ENCODE data around the gene KLB. TPM values are rescaled to one million over a fixed set of nuclear protein-coding genes. Genes with fewer than 3 reads are reported as not detected.

The KLB gene
- polyA plus RNA-seq, 3 donors from 2014 or later: 0.07 to 0.11 TPM; not detected in 1

DNA sequence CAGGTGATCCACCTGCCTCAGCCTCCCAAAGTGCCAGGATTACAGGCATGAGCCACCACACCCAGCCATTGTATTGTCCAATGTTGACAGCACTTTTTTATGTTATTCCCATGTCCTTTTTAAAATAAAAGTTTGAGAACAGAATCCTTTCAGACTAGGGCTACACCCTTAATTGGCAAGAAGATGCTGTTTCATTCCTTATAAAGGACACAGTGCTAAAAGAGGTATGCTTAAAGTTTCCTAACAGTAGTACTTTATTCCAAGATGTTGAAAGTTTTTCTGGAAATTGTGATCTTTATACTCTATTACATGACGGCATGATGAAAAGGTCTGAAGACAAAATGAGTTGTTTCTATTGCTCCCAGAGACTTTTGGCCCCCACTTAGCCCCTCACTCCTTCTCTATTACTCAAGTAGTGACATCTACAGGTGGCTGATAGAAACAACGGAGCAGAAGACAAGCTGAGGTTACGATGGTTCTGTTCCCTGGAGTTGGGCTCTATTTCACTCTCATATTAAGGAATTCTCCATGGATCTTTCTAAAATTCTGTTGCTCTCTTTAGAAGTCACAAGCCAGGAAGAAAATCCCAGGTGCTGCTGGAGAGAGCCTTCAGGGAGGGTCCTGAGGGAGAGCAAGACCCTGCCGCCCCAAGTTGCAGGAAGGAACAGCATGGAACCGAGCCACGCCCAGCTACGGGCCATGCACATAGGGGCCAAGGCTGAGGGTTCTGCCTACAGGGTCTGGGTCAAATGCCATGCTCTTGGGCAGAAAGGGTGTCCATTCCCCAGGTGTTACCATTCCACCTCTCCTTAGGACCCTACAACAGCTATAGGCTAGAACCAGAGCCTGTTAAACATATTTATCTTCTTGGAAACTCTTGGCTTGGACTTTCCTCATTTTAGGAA, 29.2 kb downstream of the KLB start:
- Mint-ChIP-seq H3K9me3 (no peaks in the 10 kb centered on the region), H3K27me3 (ENCODE audit: low read depth in 3 of 3) (peaks cover 1 to 9% (median 2%) of the 10 kb centered on the region in 3 donors), H3K4me3 (no peak overlapping the region), H3K4me1 (no peaks in the 10 kb centered on the region), H3K36me3 (no peaks in the 10 kb centered on the region), H3K27ac (no peak overlapping the region)
- no peak for DNase-seq

DNA sequence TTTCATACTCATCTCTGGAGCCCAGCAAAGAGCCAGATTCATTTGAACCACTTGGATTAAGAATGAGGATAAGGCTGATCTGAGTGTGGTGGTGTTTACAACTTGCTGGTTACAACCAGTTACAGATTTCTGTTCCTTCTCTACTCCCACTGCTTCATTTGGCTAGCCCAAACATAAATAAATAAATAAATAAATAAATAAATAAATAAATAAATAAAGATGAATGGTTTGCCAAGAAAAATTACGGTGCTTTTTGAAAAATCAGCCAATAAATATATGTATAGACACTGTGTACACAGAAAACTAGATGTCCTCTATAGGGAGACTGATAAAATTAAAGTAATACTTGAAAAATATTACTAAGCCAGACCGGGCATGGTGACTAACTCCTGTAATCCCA, 34.9 kb downstream of the KLB start:
- Mint-ChIP-seq H3K27me3 (ENCODE audit: low read depth in 3 of 3) (peaks cover 0 to 6% (median 5%) of the 10 kb centered on the region in 3 donors), H3K4me1 (no peaks in the 10 kb centered on the region), H3K36me3 (no peaks in the 10 kb centered on the region), H3K4me3 (no peak overlapping the region), H3K27ac (no peak overlapping the region), H3K9me3 (no peaks in the 10 kb centered on the region)
- DNase-seq: no peak

DNA sequence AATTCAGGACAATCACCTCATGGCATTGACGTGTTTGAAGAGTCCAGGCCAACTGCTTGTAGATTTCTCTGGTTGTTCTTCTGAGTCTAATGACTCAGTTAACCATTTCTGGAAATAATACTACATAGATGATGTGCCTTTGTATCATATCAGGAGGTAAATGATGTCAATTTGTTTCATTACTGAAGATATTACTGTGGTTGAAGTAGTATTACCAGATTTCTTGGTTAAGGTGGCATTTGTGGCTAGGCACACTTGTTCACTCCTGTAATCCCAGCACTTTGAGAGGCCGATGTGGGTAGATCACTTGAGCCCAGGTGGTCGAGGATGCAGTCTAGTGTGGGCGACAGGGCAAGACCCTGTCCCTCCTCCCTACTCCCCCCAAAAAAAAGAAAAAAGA, 36.3 kb downstream of the KLB start:
- Mint-ChIP-seq H3K9me3 (no peaks in the 10 kb centered on the region), H3K27ac (no peak overlapping the region)

DNA sequence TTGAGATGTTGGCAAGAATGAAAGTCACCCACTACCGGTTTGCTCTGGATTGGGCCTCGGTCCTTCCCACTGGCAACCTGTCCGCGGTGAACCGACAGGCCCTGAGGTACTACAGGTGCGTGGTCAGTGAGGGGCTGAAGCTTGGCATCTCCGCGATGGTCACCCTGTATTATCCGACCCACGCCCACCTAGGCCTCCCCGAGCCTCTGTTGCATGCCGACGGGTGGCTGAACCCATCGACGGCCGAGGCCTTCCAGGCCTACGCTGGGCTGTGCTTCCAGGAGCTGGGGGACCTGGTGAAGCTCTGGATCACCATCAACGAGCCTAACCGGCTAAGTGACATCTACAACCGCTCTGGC, 39.7 kb downstream of the KLB start:
- H3K9me3 Mint-ChIP-seq: no peaks in the 10 kb centered on the region
- DNase-seq: no peak
- H3K27ac Mint-ChIP-seq: peak overlapping the region in 2 of 6 donors; percentile 55 to 68
- peaks cover 0 to 2% (median 0%) of the 10 kb centered on the region in 3 donors for H3K27me3 Mint-ChIP-seq (ENCODE audit: low read depth in 3 of 3)
- peaks cover 0 to 6% (median 4%) of the 10 kb centered on the region in 3 donors for H3K36me3 Mint-ChIP-seq
- peak overlapping the region in 4 of 5 donors; percentile 76 to 83 (median 81) for H3K4me3 Mint-ChIP-seq
- peaks cover 7 to 12% of the 10 kb centered on the region in 2 donors for H3K4me1 Mint-ChIP-seq

More for the DNA sequence above, 36.3 kb downstream of the KLB start:
- H3K4me3 Mint-ChIP-seq: no peak overlapping the region
- peaks cover 7 to 10% of the 10 kb centered on the region in 2 donors for H3K4me1 Mint-ChIP-seq
- peaks cover 0 to 5% (median 4%) of the 10 kb centered on the region in 3 donors for H3K27me3 Mint-ChIP-seq (ENCODE audit: low read depth in 3 of 3)
- DNase-seq: no peak
- H3K36me3 Mint-ChIP-seq: no peaks in the 10 kb centered on the region

DNA sequence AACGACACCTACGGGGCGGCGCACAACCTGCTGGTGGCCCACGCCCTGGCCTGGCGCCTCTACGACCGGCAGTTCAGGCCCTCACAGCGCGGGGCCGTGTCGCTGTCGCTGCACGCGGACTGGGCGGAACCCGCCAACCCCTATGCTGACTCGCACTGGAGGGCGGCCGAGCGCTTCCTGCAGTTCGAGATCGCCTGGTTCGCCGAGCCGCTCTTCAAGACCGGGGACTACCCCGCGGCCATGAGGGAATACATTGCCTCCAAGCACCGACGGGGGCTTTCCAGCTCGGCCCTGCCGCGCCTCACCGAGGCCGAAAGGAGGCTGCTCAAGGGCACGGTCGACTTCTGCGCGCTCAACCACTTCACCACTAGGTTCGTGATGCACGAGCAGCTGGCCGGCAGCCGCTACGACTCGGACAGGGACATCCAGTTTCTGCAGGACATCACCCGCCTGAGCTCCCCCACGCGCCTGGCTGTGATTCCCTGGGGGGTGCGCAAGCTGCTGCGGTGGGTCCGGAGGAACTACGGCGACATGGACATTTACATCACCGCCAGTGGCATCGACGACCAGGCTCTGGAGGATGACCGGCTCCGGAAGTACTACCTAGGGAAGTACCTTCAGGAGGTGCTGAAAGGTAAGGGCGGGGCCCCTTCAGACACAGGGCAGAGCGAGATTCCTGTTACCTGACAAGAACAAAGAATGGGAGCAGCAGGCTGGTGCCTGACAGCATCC, 40.3 kb downstream of the KLB start:
- Mint-ChIP-seq H3K9me3 (no peaks in the 10 kb centered on the region), H3K36me3 (peaks cover 0 to 8% (median 6%) of the 10 kb centered on the region in 3 donors), H3K4me1 (peaks cover 7 to 13% of the 10 kb centered on the region in 2 donors), H3K4me3 (peak overlapping the region; percentile 74 to 83 (median 80)), H3K27ac (peak overlapping the region in 5 of 6 donors; percentile 29 to 79 (median 67)), H3K27me3 (ENCODE audit: low read depth in 3 of 3) (peaks cover 0 to 2% (median 0%) of the 10 kb centered on the region in 3 donors)
- DNase-seq: peak; percentile 62 to 70 (median 70)

DNA sequence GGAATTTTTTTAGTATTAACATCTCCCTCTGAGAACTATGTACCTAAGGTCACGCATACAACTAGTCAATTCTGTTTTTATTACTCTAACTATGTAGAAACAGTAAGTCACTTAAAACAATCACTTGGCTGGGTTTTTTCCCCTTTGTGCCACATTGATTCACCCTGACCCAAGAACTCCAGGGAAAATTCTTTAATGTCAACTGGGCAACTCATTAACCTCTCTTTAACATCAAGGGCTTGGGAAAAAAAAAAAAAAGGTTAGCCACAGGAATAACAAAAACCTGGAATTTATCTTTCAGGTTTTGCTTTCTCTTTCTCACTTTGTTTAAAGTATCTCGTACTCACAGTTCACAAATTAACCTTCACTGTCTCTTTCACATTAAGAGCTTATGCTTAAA, 43.9 kb downstream of the KLB start:
- H3K36me3 Mint-ChIP-seq: peaks cover 0 to 37% (median 22%) of the 10 kb centered on the region in 3 donors
- no peaks in the 10 kb centered on the region for H3K9me3 Mint-ChIP-seq
- DNase-seq: no peak
- H3K4me3 Mint-ChIP-seq: no peak overlapping the region
- peaks cover 0 to 8% (median 1%) of the 10 kb centered on the region in 3 donors for H3K27me3 Mint-ChIP-seq (ENCODE audit: low read depth in 3 of 3)
- H3K4me1 Mint-ChIP-seq: peaks cover 12 to 40% of the 10 kb centered on the region in 2 donors
- H3K27ac Mint-ChIP-seq: peak overlapping the region; percentile 51 to 68 (median 58)

DNA sequence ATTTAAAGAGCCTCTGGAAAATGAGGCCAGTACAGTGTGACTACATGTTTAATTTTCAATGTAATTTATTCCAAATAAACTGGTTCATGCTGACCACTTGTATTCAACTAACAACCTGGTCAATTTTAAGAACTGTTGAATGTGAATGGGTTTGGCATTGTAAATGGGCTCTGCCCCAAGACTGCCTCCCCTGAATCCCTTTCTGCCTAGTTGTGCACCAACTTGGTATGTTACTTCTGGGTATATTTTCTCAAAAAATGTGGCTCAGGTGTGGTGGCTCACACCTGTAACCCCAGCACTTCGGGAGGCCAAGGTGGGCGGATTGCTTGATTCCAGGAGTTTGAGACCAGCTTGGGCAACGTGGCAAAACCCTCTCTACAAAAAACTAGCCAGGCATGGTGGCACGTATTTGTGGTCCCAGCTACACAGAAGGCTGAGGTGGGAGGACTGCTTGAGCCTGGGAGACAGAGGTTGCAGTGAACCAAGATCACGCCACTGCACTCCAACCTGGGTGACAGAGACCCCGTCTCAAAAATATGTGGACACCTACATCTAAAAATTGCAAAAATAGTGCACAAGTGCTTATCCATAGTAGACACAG, 44.8 kb downstream of the KLB start:
- no peak for DNase-seq
- peaks cover 0 to 41% (median 23%) of the 10 kb centered on the region in 3 donors for H3K36me3 Mint-ChIP-seq
- H3K27ac Mint-ChIP-seq: peak overlapping the region in 3 of 6 donors; percentile 45 to 51 (median 50)
- no peaks in the 10 kb centered on the region for H3K9me3 Mint-ChIP-seq
- peaks cover 14 to 49% of the 10 kb centered on the region in 2 donors for H3K4me1 Mint-ChIP-seq
- H3K4me3 Mint-ChIP-seq: no peak overlapping the region
- H3K27me3 Mint-ChIP-seq (ENCODE audit: low read depth in 3 of 3): peaks cover 0 to 6% (median 1%) of the 10 kb centered on the region in 3 donors

DNA sequence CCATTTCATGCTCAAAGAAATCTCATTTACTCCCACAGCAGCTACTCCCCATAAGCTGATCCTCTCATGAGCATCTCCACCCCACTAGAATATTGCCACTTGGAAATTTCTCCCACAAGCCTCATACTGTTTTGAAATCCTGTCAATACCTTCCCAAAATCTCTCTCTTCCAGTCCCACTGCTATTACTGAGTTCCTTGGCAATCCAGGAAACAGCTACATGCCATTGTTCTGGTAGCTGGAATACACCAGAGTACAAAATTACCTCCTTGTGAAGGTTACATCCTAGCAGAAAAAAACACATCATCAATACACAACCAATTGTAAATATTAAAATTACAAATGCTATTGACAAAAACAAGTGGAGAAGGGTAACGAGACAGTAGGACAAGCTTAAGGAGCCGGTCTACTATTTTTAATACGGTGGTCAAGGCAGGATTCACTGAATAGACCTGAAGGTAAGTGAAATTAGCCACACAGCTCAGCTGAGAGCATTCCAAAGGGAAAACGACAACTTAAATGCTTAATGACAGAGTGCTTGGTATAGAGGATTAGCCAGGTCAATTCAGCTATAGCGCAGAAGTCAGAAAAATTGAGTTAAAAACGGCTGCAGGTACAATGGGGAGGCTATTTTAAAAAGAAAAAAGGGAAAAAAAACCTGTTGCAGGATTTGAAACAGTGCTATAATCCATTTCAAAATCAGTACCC, 45.6 kb downstream of the KLB start:
- Mint-ChIP-seq H3K27me3 (ENCODE audit: low read depth in 3 of 3) (peaks cover 0 to 6% (median 1%) of the 10 kb centered on the region in 3 donors), H3K4me3 (no peak overlapping the region)
- no peak for DNase-seq

DNA sequence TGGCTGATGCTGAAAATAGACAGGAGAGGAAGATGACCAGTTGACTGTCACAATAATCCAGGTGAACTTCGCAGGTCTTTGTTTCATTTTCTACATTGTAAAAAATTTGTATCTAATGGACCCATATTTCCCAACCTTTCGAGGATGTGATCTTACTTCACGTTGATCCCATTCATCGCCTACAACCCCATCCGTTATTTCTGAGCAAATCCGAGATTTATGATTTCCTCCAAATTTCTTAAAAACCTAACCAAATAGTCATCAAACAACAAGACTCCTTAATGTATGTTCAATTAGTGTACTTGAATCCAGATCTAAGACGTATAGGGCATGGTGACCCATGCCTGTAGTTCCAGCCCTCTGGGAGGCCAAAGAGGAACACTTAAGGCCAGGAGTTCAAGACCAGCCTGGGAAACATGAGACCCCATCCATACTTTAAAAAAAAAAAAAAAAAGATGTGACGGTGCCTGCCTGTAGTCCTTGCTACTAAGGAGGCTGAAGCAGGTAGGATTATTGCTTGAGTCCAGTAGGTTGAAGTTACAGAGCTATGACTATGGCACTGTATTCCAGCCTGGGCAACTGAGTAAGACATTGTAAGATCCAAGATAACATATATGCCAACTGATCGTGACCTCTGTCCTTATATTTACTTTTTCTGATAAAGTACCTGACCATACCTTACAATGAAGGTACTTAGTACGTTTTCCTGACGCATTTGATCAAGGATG, 46.3 kb downstream of the KLB start:
- DNase-seq: no peak
- Mint-ChIP-seq H3K27me3 (ENCODE audit: low read depth in 3 of 3) (peaks cover 0 to 6% (median 1%) of the 10 kb centered on the region in 3 donors), H3K4me1 (peaks cover 22 to 54% of the 10 kb centered on the region in 2 donors), H3K27ac (peak overlapping the region in 3 of 6 donors; percentile 25 to 67 (median 58)), H3K9me3 (no peaks in the 10 kb centered on the region), H3K4me3 (no peak overlapping the region), H3K36me3 (peaks cover 4 to 50% (median 29%) of the 10 kb centered on the region in 3 donors)

More for the DNA sequence above, 45.6 kb downstream of the KLB start:
- H3K27ac Mint-ChIP-seq: peak overlapping the region in 5 of 6 donors; percentile 45 to 55 (median 51)
- H3K4me1 Mint-ChIP-seq: peaks cover 17 to 51% of the 10 kb centered on the region in 2 donors
- H3K9me3 Mint-ChIP-seq: no peaks in the 10 kb centered on the region
- peaks cover 4 to 49% (median 29%) of the 10 kb centered on the region in 3 donors for H3K36me3 Mint-ChIP-seq

DNA sequence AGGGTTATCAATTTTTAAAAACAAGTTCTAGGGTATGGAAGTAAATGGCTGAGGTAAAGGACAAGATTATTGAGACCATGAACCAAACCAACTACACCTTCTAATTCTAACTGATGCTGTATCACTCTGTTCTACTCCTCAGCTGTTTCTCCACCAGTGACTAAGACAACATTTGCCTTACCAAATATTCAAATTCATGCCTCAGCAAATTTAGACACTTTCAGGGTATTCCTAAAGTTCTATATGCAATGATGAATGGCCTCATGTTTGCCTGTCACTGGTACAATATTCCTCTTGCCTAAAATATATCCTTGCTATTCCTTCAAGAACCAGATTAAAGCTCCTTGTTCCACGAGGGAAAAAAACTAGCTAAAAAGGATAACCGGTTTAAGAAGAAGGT, 47.0 kb downstream of the KLB start:
- Mint-ChIP-seq H3K4me3 (no peak overlapping the region), H3K36me3 (peaks cover 4 to 50% (median 29%) of the 10 kb centered on the region in 3 donors), H3K27ac (peak overlapping the region in 2 of 6 donors; percentile 13 to 67), H3K4me1 (peaks cover 26 to 58% of the 10 kb centered on the region in 2 donors), H3K9me3 (no peaks in the 10 kb centered on the region), H3K27me3 (ENCODE audit: low read depth in 3 of 3) (peaks cover 2 to 13% (median 6%) of the 10 kb centered on the region in 3 donors)
- DNase-seq: no peak

DNA sequence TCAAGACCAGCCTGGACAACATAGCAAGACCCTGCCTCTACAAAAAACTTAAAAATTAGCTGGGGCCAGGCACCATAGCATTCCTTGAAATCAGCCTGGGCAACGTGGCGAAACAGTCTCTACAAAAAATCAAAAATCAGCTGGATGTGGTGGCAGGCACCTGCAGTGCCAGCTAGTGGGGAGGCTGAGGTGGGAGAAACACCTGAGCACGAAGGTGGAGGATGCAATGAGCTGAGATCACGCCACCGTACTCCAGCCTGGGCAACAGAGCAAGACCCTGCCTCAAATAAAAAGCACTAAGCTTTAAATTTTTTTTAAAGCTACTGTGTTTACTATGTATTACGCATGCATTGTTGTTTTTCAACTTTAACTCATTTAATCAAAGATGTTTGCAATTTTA, 48.8 kb downstream of the KLB start:
- H3K36me3 Mint-ChIP-seq: peaks cover 4 to 48% (median 29%) of the 10 kb centered on the region in 3 donors
- peaks cover 35 to 76% of the 10 kb centered on the region in 2 donors for H3K4me1 Mint-ChIP-seq

DNA sequence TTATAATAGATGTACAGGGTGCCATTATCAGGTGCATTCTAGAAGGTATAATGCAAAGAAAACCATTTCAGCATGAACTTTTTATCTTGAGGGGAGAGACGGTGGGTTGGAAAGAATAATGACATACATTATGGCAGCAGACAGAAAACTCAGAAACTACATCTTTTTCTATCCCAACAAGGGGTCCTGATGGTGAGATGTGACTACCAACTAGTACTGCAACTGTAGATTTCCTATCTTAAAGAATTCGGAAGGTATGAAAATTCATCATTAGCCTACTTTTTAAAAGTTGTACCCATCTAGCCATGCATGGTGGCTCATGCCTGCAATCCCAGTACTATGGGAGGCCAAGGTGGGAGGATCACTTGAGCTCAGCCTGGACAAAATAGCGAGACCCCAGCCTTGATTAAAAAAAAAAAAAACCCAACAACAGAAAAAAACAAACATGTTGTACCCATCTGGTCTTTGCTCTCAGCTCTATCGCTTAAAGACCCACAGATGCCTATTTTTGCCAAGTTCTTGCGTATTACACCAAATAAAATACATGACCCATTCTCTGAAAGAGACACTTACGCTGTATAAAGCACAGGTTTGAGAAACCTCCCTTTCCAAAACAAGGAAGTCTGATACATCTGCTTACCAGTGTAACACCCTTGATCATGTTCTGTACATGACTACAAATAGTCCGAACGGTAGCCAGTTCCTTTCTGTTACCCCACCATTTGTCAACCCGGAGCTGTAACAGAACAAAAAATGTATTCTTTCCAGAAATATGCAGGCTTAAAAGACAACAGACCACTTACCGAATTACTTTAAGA, 50.4 kb downstream of the KLB start:
- H3K27ac Mint-ChIP-seq: peak overlapping the region; percentile 98 to 100 (median 99)
- H3K27me3 Mint-ChIP-seq (ENCODE audit: low read depth in 3 of 3): peaks cover 5 to 15% (median 11%) of the 10 kb centered on the region in 3 donors
- H3K4me3 Mint-ChIP-seq: peak overlapping the region; percentile 95 to 98 (median 97)
- H3K9me3 Mint-ChIP-seq: no peaks in the 10 kb centered on the region
- peaks cover 36 to 80% of the 10 kb centered on the region in 2 donors for H3K4me1 Mint-ChIP-seq
- H3K36me3 Mint-ChIP-seq: peaks cover 4 to 41% (median 22%) of the 10 kb centered on the region in 3 donors
- no peak for DNase-seq

More for the DNA sequence above, 48.8 kb downstream of the KLB start:
- H3K27ac Mint-ChIP-seq: no peak overlapping the region
- H3K4me3 Mint-ChIP-seq: no peak overlapping the region
- no peak for DNase-seq
- peaks cover 5 to 15% (median 11%) of the 10 kb centered on the region in 3 donors for H3K27me3 Mint-ChIP-seq (ENCODE audit: low read depth in 3 of 3)
- H3K9me3 Mint-ChIP-seq: no peaks in the 10 kb centered on the region

All from immature natural killer cell (primary cell).